Sigmoid colon (tissue), 7 donors: ENCODE data around the gene OSBPL5. TPM values are rescaled to one million over a fixed set of nuclear protein-coding genes. Genes with fewer than 3 reads are reported as not detected.

Experiments
- DNase-seq: peaks from one replicate; pipeline ENCODE4 v3.0.0-alpha.2; 2019
- H3K27ac ChIP-seq, 4 donors: fragments of 200-600 bp; sonication (generic); one replicate each; pipeline ENCODE4 v1.5.1; 2016 to 2019; ENCODE audit warnings: mild to moderate bottlenecking in 1 of 4
- H3K27me3 ChIP-seq, 3 donors: fragments of 200-600 bp; sonication (generic); one replicate each; pipeline ENCODE4 v1.5.1; 2019; ENCODE audit warnings: mild to moderate bottlenecking in 1 of 3
- H3K36me3 ChIP-seq, 4 donors: fragments of 200-600 bp; sonication (generic); one replicate each; pipeline ENCODE4 v1.5.1; 2016 to 2019
- H3K4me1 ChIP-seq, 4 donors: fragments of 200-600 bp; sonication (generic); one replicate each; pipeline ENCODE4 v1.5.1; 2017 to 2019
- H3K4me3 ChIP-seq, 4 donors: fragments of 200-600 bp; sonication (generic); one replicate each; pipeline ENCODE4 v1.5.1; 2017 to 2019; ENCODE audit warnings: mild to moderate bottlenecking in 2 of 4, moderate library complexity in 1 of 4
- H3K9me3 ChIP-seq, 4 donors: fragments of 200-600 bp in 3 of 4; sonication (generic) in 3 of 4; one replicate each; pipeline versions ENCODE4 v1.5.1 to v1.6.1; 2013 to 2019
- CTCF ChIP-seq, 4 experiments: fragments of 450-650 bp in 3 of 4; fragments of 200-600 bp in 1 of 4; IDR thresholded peaks; one replicate each; pipeline ENCODE4 v1.5.1; 2016 to 2019; ENCODE audit warnings: antibody characterized with exemption in 4 of 4, mild to moderate bottlenecking in 3 of 4, moderate library complexity in 2 of 4
- EP300 ChIP-seq, 4 donors: sonication (generic); formaldehyde crosslinking; IDR thresholded peaks; one replicate each; pipeline ENCODE4 v1.6.1; 2017; ENCODE audit warnings: antibody characterized with exemption in 4 of 4
- POLR2A ChIP-seq, 2 donors: fragments of 450-650 bp; IDR thresholded peaks; one replicate each; pipeline ENCODE4 v1.6.1; 2016; ENCODE audit warnings: antibody characterized with exemption in 2 of 2, mild to moderate bottlenecking in 2 of 2, moderate library complexity in 2 of 2
- POLR2AphosphoS5 ChIP-seq, 4 donors: sonication (generic); formaldehyde crosslinking; IDR thresholded peaks; one replicate each; pipeline ENCODE4 v1.6.1; 2017; ENCODE audit warnings: antibody characterized with exemption in 4 of 4
- WGBS, 2 donors: extraction: QIAGEN DNeasy Blood & Tissue Kit; methylation state at CpG; one replicate each; pipeline ENCODE4 v1.1.7; 2013; 5-methylcytosine and 5-hydroxymethylcytosine counted together
- intact Hi-C: fragments of 100-400 bp; cut with DNase I; formaldehyde crosslinking; loops from one replicate; pipeline ENCODE4 v1.15.1; 2023
- polyA plus RNA-seq, 3 donors: library from polyadenylated mRNA; stranded (reverse); fragments of 200-250 nt; gene quantifications; one replicate each; pipeline ENCODE4 v1.2.3, GENCODE V29; 2013
- total RNA-seq, 4 donors: library from RNA; depleted of rRNA; stranded (reverse); fragments of >200 nt; gene quantifications; one replicate each; pipeline ENCODE4 v1.1.0, GENCODE V29; 2016
- donor health status: healthy with polysubstance abuse.
- donor health status: Bipolar disorder and iron deficiency.
- donor health status: healthy.

The OSBPL5 gene
- total and polyA plus RNA-seq, 7 donors, result 16.6 to 69.2 (median 29.8) TPM

DNA sequence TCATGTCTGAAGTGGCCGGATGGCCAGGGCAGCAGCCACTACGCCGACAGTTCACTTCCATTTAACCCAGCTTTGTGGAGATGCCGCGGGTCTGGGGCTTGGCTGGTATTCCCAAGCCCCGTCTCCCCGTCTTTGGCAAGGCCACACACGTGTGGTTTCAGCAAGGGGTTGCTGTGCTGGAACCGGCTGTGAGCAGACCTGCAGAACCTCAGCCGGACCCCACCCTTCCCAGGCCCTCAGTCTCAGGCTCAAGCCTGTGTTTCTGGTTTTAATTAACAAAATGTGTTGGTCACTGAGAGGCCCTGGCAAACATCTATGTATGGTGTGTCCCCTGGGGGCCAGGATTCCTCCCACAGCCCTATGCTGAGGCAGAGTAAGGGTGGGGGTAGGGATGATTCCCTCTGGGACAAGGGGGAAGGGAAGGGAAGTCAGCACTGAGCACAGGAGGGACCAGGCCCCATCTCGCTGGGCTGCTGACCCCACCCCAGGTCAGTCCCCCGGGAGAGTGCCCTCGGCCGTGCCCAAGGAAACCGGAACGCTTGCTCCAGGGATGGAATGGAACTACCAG, 9.3 kb downstream of the OSBPL5 start:
- Histone ChIP-seq H3K4me3 (peak overlapping the region; percentile 18 to 48 (median 37)), H3K4me1 (peaks cover 0 to 94% (median 84%) of the 10 kb centered on the region in 4 donors), H3K27me3 (no peaks in the 10 kb centered on the region), H3K9me3 (no peaks in the 10 kb centered on the region), H3K27ac (peak overlapping the region; percentile 76 to 96 (median 92)), H3K36me3 (peaks cover 0 to 4% (median 0%) of the 10 kb centered on the region in 4 donors)
- TF ChIP-seq CTCF (IDR thresholded peaks at IDR 0.05), result no peak
- TF ChIP-seq POLR2AphosphoS5 (IDR thresholded peaks at IDR 0.05), result no peak
- TF ChIP-seq EP300 (IDR thresholded peaks at IDR 0.05), result no peak
- TF ChIP-seq POLR2A (IDR thresholded peaks at IDR 0.05), result no peak
- WGBS, 2 donors, result 75 to 86% methylated on average over 16 of the region's 16 CpGs
- intact Hi-C loops, result no loop called here
- peak; percentile 59 for DNase-seq

DNA sequence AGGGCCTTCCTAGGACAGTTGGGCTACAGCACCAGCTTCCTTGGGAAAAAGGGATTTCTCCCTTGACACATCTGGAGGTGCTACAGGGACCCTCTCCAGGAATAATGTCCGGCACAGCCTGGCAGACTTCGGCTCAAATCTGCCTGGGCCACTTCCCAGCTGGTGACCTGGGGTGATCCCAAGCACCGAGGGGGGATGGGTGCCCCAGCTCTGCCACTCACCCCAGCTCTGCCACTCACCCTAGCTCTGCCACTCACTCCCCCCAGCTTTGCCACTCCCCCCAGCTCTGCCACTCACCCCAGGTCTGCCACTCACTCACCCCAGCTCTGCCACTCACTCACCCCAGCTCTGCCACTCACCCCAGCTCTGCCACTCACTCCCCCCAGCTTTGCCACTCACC, 9.9 kb downstream of the OSBPL5 start:
- no peak for DNase-seq
- 74 to 86% methylated on average over 3 of the region's 3 CpGs for WGBS, 2 donors
- peak overlapping the region in 1 of 4 donors; percentile 48 for H3K4me3 ChIP-seq
- no peaks in the 10 kb centered on the region for H3K9me3 ChIP-seq
- H3K27me3 ChIP-seq, result no peaks in the 10 kb centered on the region
- peaks cover 0 to 4% (median 0%) of the 10 kb centered on the region in 4 donors for H3K36me3 ChIP-seq
- intact Hi-C loops, result no loop called here
- H3K27ac ChIP-seq, result peak overlapping the region; percentile 76 to 96 (median 92)
- peaks cover 0 to 95% (median 83%) of the 10 kb centered on the region in 4 donors for H3K4me1 ChIP-seq
- TF ChIP-seq CTCF (IDR thresholded peaks at IDR 0.05) (no peak), POLR2AphosphoS5 (IDR thresholded peaks at IDR 0.05) (no peak), POLR2A (IDR thresholded peaks at IDR 0.05) (no peak), EP300 (IDR thresholded peaks at IDR 0.05) (no peak)

GRCh38 chr11:3154001-3154599, 11.0 kb downstream of the OSBPL5 start:
- Histone ChIP-seq H3K27ac (peak overlapping the region; percentile 76 to 96 (median 92)), H3K4me3 (no peak overlapping the region), H3K4me1 (peaks cover 0 to 97% (median 79%) of the 10 kb centered on the region in 4 donors), H3K27me3 (no peaks in the 10 kb centered on the region), H3K9me3 (no peaks in the 10 kb centered on the region), H3K36me3 (peaks cover 0 to 4% (median 0%) of the 10 kb centered on the region in 4 donors)
- 84 to 86% methylated on average over 24 of the region's 24 CpGs for WGBS, 2 donors
- no peak for TF ChIP-seq POLR2AphosphoS5 (IDR thresholded peaks at IDR 0.05)
- no peak for TF ChIP-seq POLR2A (IDR thresholded peaks at IDR 0.05)
- no peak for TF ChIP-seq CTCF (IDR thresholded peaks at IDR 0.05)
- TF ChIP-seq EP300 (IDR thresholded peaks at IDR 0.05), result no peak
- intact Hi-C loops, result no loop called here
- no peak for DNase-seq

- DNase-seq, result peak; percentile 93
- peak; percentile 48 to 87 (median 67) for TF ChIP-seq POLR2AphosphoS5 (IDR thresholded peaks at IDR 0.05)
- TF ChIP-seq CTCF (IDR thresholded peaks at IDR 0.05), result no peak
- TF ChIP-seq POLR2A (IDR thresholded peaks at IDR 0.05), result no peak
- peak in 2 of 4 donors; percentile 91 for TF ChIP-seq EP300 (IDR thresholded peaks at IDR 0.05)
- H3K9me3 ChIP-seq, result no peaks in the 10 kb centered on the region
- H3K4me1 ChIP-seq, result peaks cover 0 to 97% (median 79%) of the 10 kb centered on the region in 4 donors
- WGBS, 2 donors, result 64 to 65% methylated on average over 14 of the region's 14 CpGs
- intact Hi-C loops, result no loop called here
- no peaks in the 10 kb centered on the region for H3K27me3 ChIP-seq
- peak overlapping the region; percentile 76 to 96 (median 92) for H3K27ac ChIP-seq
- H3K4me3 ChIP-seq, result no peak overlapping the region
- H3K36me3 ChIP-seq, result peaks cover 0 to 4% (median 0%) of the 10 kb centered on the region in 4 donors
These were observed 11.7 kb downstream of the OSBPL5 start for GRCh38 chr11:3153291-3153861.
